ENCODE measurements around the gene EIF4B.

The EIF4B gene

DNA sequence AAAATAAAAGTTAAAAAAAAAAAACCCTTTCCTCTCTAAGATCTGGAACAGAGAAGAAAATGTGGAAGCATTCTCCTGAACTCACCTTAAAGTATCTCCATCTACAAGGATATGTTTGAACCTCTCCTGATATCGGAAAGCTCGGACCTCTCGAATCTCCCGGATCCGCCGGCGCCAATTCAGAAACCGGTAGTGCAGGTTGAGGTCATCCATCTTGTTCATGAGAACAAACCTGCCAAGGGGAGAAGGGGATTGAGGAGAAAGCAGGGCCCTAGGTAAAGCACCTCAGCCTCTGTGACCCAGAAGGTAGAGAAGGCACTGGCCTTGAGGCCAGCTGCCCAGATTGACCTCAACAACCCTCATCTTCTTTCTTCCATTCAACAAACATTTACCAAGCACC, 70.8 kb downstream of the EIF4B start:
- H3K4me3 ChIP-seq (ENCODE audit: control insufficient read depth in 1 of 7, extremely low read depth in 1 of 7, insufficient read depth in 4 of 7, low read depth in 2 of 7, low read length in 6 of 7) = no peak overlapping the region

DNA sequence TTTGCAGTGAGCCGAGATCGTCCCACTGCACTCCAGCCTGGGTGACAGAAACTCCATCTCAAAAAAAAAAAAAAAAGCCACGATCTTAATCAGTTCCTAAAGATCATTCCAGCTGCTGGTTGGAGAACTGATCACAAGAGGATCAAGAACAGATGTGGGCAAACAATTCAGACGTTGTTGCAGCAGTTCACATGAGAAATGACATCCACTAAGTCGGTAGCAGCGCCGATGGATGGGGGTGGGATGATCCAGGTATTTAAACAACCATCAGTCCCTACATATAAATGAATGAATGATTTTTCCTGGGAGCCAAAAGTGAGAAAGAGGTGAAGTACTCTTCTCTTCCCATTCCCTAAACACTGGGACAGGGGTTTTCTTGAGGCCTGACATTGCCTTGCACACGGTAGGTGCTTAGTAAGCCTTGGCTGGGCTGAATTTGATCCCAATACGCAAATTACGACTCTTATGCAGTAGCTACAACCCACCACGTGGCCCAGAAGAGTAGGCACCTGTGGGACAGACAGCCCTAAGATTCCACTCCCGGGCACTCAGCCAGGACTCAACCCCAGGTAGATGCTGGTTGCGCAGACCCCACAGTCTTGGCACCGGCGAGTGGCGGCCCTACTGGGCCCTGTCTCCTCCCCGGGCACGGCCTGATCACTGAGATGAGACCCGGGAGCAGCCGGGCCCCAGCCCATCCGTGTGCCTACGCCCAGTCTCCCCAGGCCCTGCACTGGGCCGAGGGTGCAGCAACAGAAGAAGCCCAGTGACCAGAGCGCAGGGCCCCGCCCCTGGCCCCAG, 72.4 kb downstream of the EIF4B start:
- DNase-seq = peak in 2 of 3 donors; percentile 55 to 60

More for the DNA sequence above, 70.8 kb downstream of the EIF4B start:
- H3K36me3 ChIP-seq (ENCODE audit: control insufficient read depth in 4 of 4, insufficient read depth in 4 of 4, low read length in 3 of 4) = peaks cover 0 to 35% (median 30%) of the 10 kb centered on the region in 4 experiments
- DNase-seq = no peak
- CTCF ChIA-PET = interaction anchor here (0.6 to 8.8 kb wide), 7 partner anchors 8 to 119 kb away, joined by 3 to 113 read pairs (median 7); partner anchors contain the start of gene SOAT2
- no peaks in the 10 kb centered on the region for H3K9me3 ChIP-seq (ENCODE audit: control extremely low read depth in 1 of 5, control insufficient read depth in 4 of 5, insufficient read depth in 2 of 5, low read depth in 1 of 5, low read length in 4 of 5)
- H3K27me3 ChIP-seq (replicated peaks in 2 of 5; ENCODE audit: control insufficient read depth in 4 of 5, insufficient read depth in 5 of 5, low read length in 4 of 5) = no peaks in the 10 kb centered on the region
- POLR2A ChIA-PET = interaction anchor here (1.3 kb wide), 1 partner anchor 237 kb away, joined by 3 read pairs; no protein-coding TSS in a partner anchor
- peaks cover 3 to 28% (median 15%) of the 10 kb centered on the region in 4 experiments for H3K4me1 ChIP-seq (ENCODE audit: control extremely low read depth in 1 of 4, control insufficient read depth in 4 of 4, insufficient read depth in 4 of 4, low read length in 3 of 4)
- WGBS (ENCODE audit: insufficient coverage) = 94% methylated on average over 8 of the region's 8 CpGs
- no peak overlapping the region for H3K27ac ChIP-seq (ENCODE audit: insufficient read depth in 1 of 2, low read depth in 1 of 2, low read length in 2 of 2, poor library complexity in 1 of 2, severe bottlenecking in 2 of 2)

DNA sequence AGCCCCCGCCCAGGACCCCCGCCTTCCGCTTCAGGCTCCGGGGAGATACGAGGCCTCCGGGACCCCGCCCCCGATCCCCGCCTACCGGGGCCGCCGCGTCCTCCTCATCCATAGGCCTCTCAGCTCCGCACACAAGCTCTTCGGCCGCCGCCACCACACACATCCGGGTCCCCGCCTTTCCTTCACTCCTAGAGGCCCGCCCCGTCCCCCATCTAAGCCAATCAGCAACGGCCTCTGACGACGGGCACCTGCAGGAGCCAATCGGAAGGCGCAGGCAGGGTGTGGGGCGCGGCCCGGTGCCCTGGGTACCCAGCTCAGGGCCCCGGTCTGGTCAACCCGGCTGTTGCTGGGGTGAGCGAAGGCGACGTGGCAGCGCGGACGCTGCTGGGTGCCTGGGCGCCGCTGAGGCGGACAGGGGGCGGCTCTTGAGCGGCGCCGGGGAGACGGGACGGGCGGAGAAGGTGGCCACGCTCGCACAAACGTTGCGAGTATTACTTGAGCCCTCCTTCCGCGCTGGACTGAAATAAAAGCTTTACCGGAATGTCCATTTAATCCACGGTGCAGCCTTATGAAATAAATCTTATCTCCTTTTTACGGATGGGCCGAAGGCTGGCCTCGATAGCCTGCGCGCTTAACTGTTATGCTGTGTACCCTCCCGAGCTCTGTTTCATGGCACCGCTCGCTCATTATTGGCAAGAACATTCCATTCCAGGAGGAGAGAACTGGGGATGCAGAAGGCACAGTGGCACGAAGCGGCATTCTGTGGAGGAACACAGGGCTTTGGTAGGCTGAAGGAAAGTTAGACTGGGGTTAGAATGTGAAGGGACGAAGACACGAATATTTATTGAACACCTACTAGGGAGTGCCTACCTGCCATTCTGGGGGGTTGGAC, 73.2 kb downstream of the EIF4B start, which contains the start of gene SPRYD3:
Gene SPRYD3 (minus strand): TSS at position 165 of the 892 bp plus-strand sequence. CDS start 57 bp downstream, at position 108.
- POLR2A ChIA-PET = interaction anchor here (0.5 to 3.1 kb wide), 6 partner anchors 12 to 29 kb away, joined by 3 to 16 read pairs (median 4); partner anchors contain the start of genes IGFBP6, SOAT2 and TNS2
- peak; percentile 94 to 98 (median 97) for DNase-seq
- WGBS (ENCODE audit: insufficient coverage) = 3% methylated on average over 51 of the region's 67 CpGs

More for the DNA sequence above, 72.4 kb downstream of the EIF4B start:
- Histone ChIP-seq H3K4me3 (ENCODE audit: control insufficient read depth in 1 of 7, extremely low read depth in 1 of 7, insufficient read depth in 4 of 7, low read depth in 2 of 7, low read length in 6 of 7) (peak overlapping the region; percentile 55 to 89 (median 77)), H3K4me1 (ENCODE audit: control extremely low read depth in 1 of 4, control insufficient read depth in 4 of 4, insufficient read depth in 4 of 4, low read length in 3 of 4) (peaks cover 3 to 16% (median 10%) of the 10 kb centered on the region in 4 experiments), H3K9me3 (ENCODE audit: control extremely low read depth in 1 of 5, control insufficient read depth in 4 of 5, insufficient read depth in 2 of 5, low read depth in 1 of 5, low read length in 4 of 5) (no peaks in the 10 kb centered on the region), H3K36me3 (ENCODE audit: control insufficient read depth in 4 of 4, insufficient read depth in 4 of 4, low read length in 3 of 4) (peaks cover 0 to 31% (median 23%) of the 10 kb centered on the region in 4 experiments), H3K27ac (ENCODE audit: insufficient read depth in 1 of 2, low read depth in 1 of 2, low read length in 2 of 2, poor library complexity in 1 of 2, severe bottlenecking in 2 of 2) (peak overlapping the region in 1 of 2 experiments; percentile 88), H3K27me3 (replicated peaks in 2 of 5; ENCODE audit: control insufficient read depth in 4 of 5, insufficient read depth in 5 of 5, low read length in 4 of 5) (no peaks in the 10 kb centered on the region)
- 4% methylated on average over 16 of the region's 25 CpGs for WGBS (ENCODE audit: insufficient coverage)
- POLR2A ChIA-PET = interaction anchor here (1.0 to 3.1 kb wide), 5 partner anchors 13 to 236 kb away, joined by 3 to 16 read pairs (median 6); partner anchors contain the start of genes IGFBP6 and SOAT2
- CTCF ChIA-PET = interaction anchor here (1.0 to 8.8 kb wide), 7 partner anchors 8 to 24 kb away, joined by 3 to 113 read pairs (median 9); partner anchors contain the start of gene SOAT2

DNA sequence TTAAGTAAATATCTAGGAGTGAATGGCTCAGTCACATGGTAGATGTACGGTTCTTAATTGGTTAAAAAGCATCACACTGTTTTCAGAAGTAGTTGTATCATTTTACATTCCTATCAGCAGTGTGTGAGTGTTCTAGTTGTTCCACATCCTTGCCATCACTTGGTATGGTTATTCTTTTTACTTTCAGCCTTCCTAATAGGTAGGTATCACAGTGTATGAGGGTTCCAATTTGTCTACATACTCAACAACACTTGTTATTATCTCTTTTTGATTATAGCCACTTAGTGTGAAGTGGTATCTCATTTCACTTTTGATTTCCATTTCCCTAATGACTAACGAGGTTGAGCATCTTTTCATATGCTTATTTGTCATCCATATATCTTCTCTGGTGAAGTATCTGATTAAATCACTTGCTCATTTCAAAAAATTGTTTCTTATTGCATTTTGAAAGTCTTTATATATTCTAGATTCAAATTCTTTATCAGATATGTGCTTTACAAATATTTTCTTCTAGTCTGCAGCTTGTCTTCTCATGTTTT, 76.5 kb downstream of the EIF4B start:
- DNase-seq = no peak
- WGBS (ENCODE audit: insufficient coverage) = no CpG with 5 or more reads among the region's 2 CpGs
- Histone ChIP-seq H3K27me3 (replicated peaks in 2 of 5; ENCODE audit: control insufficient read depth in 4 of 5, insufficient read depth in 5 of 5, low read length in 4 of 5) (no peaks in the 10 kb centered on the region), H3K4me3 (ENCODE audit: control insufficient read depth in 1 of 7, extremely low read depth in 1 of 7, insufficient read depth in 4 of 7, low read depth in 2 of 7, low read length in 6 of 7) (no peak overlapping the region), H3K36me3 (ENCODE audit: control insufficient read depth in 4 of 4, insufficient read depth in 4 of 4, low read length in 3 of 4) (no peaks in the 10 kb centered on the region), H3K27ac (ENCODE audit: insufficient read depth in 1 of 2, low read depth in 1 of 2, low read length in 2 of 2, poor library complexity in 1 of 2, severe bottlenecking in 2 of 2) (no peak overlapping the region), H3K9me3 (ENCODE audit: control extremely low read depth in 1 of 5, control insufficient read depth in 4 of 5, insufficient read depth in 2 of 5, low read depth in 1 of 5, low read length in 4 of 5) (no peaks in the 10 kb centered on the region), H3K4me1 (ENCODE audit: control extremely low read depth in 1 of 4, control insufficient read depth in 4 of 4, insufficient read depth in 4 of 4, low read length in 3 of 4) (peaks cover 3 to 16% (median 10%) of the 10 kb centered on the region in 4 experiments)
- POLR2A ChIA-PET = no interaction called here
- CTCF ChIA-PET = interaction anchor here (1.7 to 8.8 kb wide), 4 partner anchors 11 to 29 kb away, joined by 4 to 113 read pairs (median 12); partner anchors contain the start of gene SOAT2

More for the DNA sequence above, 73.2 kb downstream of the EIF4B start, which contains the start of gene SPRYD3:
- peaks cover 3 to 16% (median 10%) of the 10 kb centered on the region in 4 experiments for H3K4me1 ChIP-seq (ENCODE audit: control extremely low read depth in 1 of 4, control insufficient read depth in 4 of 4, insufficient read depth in 4 of 4, low read length in 3 of 4)
- H3K4me3 ChIP-seq (ENCODE audit: control insufficient read depth in 1 of 7, extremely low read depth in 1 of 7, insufficient read depth in 4 of 7, low read depth in 2 of 7, low read length in 6 of 7) = peak within 1 kb of the TSS; percentile 55 to 89 (median 77)
- H3K27me3 ChIP-seq (replicated peaks in 2 of 5; ENCODE audit: control insufficient read depth in 4 of 5, insufficient read depth in 5 of 5, low read length in 4 of 5) = no peaks in the 10 kb centered on the region
- H3K27ac ChIP-seq (ENCODE audit: insufficient read depth in 1 of 2, low read depth in 1 of 2, low read length in 2 of 2, poor library complexity in 1 of 2, severe bottlenecking in 2 of 2) = peak within 1 kb of the TSS; percentile 66 to 88
- H3K9me3 ChIP-seq (ENCODE audit: control extremely low read depth in 1 of 5, control insufficient read depth in 4 of 5, insufficient read depth in 2 of 5, low read depth in 1 of 5, low read length in 4 of 5) = no peaks in the 10 kb centered on the region
- H3K36me3 ChIP-seq (ENCODE audit: control insufficient read depth in 4 of 4, insufficient read depth in 4 of 4, low read length in 3 of 4) = peaks cover 0 to 24% (median 18%) of the 10 kb centered on the region in 4 experiments
- CTCF ChIA-PET = interaction anchor here (1.0 to 8.8 kb wide), 7 partner anchors 9 to 23 kb away, joined by 3 to 113 read pairs (median 9); partner anchors contain the start of gene SOAT2

DNA sequence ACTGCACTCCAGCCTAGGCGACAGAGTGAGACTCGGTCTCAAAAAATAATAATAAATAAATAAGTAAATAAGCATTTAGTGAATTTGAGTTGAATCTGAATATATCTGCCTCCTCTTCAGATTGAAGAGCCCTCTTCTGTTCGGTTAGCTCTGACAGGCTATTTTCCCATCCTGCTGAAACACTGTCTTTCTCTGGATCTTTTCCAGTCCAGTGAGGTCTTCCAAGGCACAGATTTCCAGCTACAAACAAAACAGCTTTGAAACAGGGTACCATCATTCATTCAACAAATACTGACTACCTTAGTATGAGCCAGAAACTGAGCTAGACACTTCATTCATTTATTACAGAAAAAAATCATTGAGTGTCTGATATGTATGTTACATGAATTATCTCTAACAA, 80.1 kb downstream of the EIF4B start:
- ChIA-PET POLR2A (interaction anchor here (1.1 kb wide), 1 partner anchor 12 kb away, joined by 4 read pairs; no protein-coding TSS in a partner anchor), CTCF (interaction anchor here (1.1 to 5.6 kb wide), 6 partner anchors 9 to 39 kb away, joined by 3 to 49 read pairs (median 8); partner anchors contain the start of gene IGFBP6)
- Histone ChIP-seq H3K27me3 (replicated peaks in 2 of 5; ENCODE audit: control insufficient read depth in 4 of 5, insufficient read depth in 5 of 5, low read length in 4 of 5) (no peaks in the 10 kb centered on the region), H3K4me3 (ENCODE audit: control insufficient read depth in 1 of 7, extremely low read depth in 1 of 7, insufficient read depth in 4 of 7, low read depth in 2 of 7, low read length in 6 of 7) (no peak overlapping the region), H3K9me3 (ENCODE audit: control extremely low read depth in 1 of 5, control insufficient read depth in 4 of 5, insufficient read depth in 2 of 5, low read depth in 1 of 5, low read length in 4 of 5) (no peaks in the 10 kb centered on the region), H3K36me3 (ENCODE audit: control insufficient read depth in 4 of 4, insufficient read depth in 4 of 4, low read length in 3 of 4) (no peaks in the 10 kb centered on the region), H3K4me1 (ENCODE audit: control extremely low read depth in 1 of 4, control insufficient read depth in 4 of 4, insufficient read depth in 4 of 4, low read length in 3 of 4) (no peaks in the 10 kb centered on the region), H3K27ac (ENCODE audit: insufficient read depth in 1 of 2, low read depth in 1 of 2, low read length in 2 of 2, poor library complexity in 1 of 2, severe bottlenecking in 2 of 2) (no peak overlapping the region)
- WGBS (ENCODE audit: insufficient coverage) = no CpG with 5 or more reads among the region's 3 CpGs
- no peak for DNase-seq

DNA sequence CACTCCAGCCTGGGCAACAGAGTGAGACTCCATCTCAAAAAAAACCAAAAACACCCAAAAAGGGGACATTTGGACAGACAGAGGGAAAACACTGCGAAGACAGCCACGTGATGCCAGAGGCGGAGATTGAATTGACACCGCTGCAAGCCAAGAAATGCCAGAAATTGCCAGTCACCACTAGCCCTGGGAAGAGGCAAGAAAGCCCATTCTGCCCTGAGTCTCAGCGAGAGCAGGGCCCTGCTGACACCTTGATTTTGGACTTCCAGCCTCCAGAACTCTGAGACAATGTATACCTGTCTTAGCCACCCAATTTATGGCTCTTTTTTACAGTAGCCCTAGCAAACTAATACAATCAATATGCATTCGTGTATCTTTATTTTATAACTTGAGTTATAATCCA, 83.8 kb downstream of the EIF4B start:
- ChIA-PET CTCF (interaction anchor here (14.5 kb wide), 1 partner anchor 22 kb away, joined by 361 read pairs; no protein-coding TSS in a partner anchor), POLR2A (no interaction called here)
- Histone ChIP-seq H3K4me3 (ENCODE audit: control insufficient read depth in 1 of 7, extremely low read depth in 1 of 7, insufficient read depth in 4 of 7, low read depth in 2 of 7, low read length in 6 of 7) (no peak overlapping the region), H3K36me3 (ENCODE audit: control insufficient read depth in 4 of 4, insufficient read depth in 4 of 4, low read length in 3 of 4) (no peaks in the 10 kb centered on the region), H3K9me3 (ENCODE audit: control extremely low read depth in 1 of 5, control insufficient read depth in 4 of 5, insufficient read depth in 2 of 5, low read depth in 1 of 5, low read length in 4 of 5) (no peaks in the 10 kb centered on the region), H3K4me1 (ENCODE audit: control extremely low read depth in 1 of 4, control insufficient read depth in 4 of 4, insufficient read depth in 4 of 4, low read length in 3 of 4) (peaks cover 0 to 10% (median 4%) of the 10 kb centered on the region in 4 experiments), H3K27me3 (replicated peaks in 2 of 5; ENCODE audit: control insufficient read depth in 4 of 5, insufficient read depth in 5 of 5, low read length in 4 of 5) (no peaks in the 10 kb centered on the region), H3K27ac (ENCODE audit: insufficient read depth in 1 of 2, low read depth in 1 of 2, low read length in 2 of 2, poor library complexity in 1 of 2, severe bottlenecking in 2 of 2) (no peak overlapping the region)
- no peak for DNase-seq
- 96% methylated on average over 6 of the region's 6 CpGs for WGBS (ENCODE audit: insufficient coverage)
